ENCODE measurements around the gene GLYR1. TPM values are rescaled to one million over a fixed set of nuclear protein-coding genes. Genes with fewer than 3 reads are reported as not detected.

GLYR1 gene
- total and polyA plus RNA-seq, 2 donors (not counting 3 experiments of a cell fraction or from before 2014, with no cell fraction given), result 47.9 to 107 TPM

- dilution Hi-C loops (cut with MboI; ENCODE audit: extremely low pct_ligation_motif_present, low sequenced_read_pairs), result no loop called here
- POLR2A ChIA-PET, result no interaction called here
- H3K4me1 ChIP-seq (ENCODE audit: control insufficient read depth, extremely low read depth, insufficient read depth, low read length), result no peaks in the 10 kb centered on the region
- no peak for TF ChIP-seq EZH2 (IDR thresholded peaks at IDR 0.05; ENCODE audit: borderline replicate concordance, low read depth, low read length, severe bottlenecking)
- TF ChIP-seq POLR2AphosphoS5 (IDR thresholded peaks at IDR 0.05; ENCODE audit: insufficient read depth, low read depth, low read length), result no peak
- no peak for TF ChIP-seq FOS (IDR thresholded peaks at IDR 0.05; ENCODE audit: borderline replicate concordance, insufficient read depth, low read length)
- TF ChIP-seq JUN (IDR thresholded peaks at IDR 0.05; ENCODE audit: borderline replicate concordance, insufficient read depth, insufficient read length, low read depth), result no peak
- TF ChIP-seq MAX (IDR thresholded peaks at IDR 0.05; ENCODE audit: insufficient read depth, insufficient read length), result no peak
- no peak for TF ChIP-seq GATA2 (IDR thresholded peaks at IDR 0.05; ENCODE audit: insufficient read depth, insufficient read length, low read depth, low read length)
- no peak for TF ChIP-seq MYC (IDR thresholded peaks at IDR 0.05; ENCODE audit: low read depth, low read length)
- TF ChIP-seq CTCF (IDR thresholded peaks at IDR 0.05; ENCODE audit: extremely low read depth in 1 of 2, insufficient read depth in 1 of 2, low read depth in 1 of 2, low read length in 2 of 2), result no peak
- no peak for TF ChIP-seq POLR2A (IDR thresholded peaks at IDR 0.05; ENCODE audit: low read depth, low read length)
- no peaks in the 10 kb centered on the region for H3K9me1 ChIP-seq (replicated peaks; ENCODE audit: control insufficient read depth, extremely low read depth, insufficient read depth, low read length)
- FAIRE-seq (no peak), DNase-seq (ENCODE audit: low read depth, low spot score) (no peak)
- H3K4me2 ChIP-seq (ENCODE audit: insufficient read depth, low read length), result no peak overlapping the region
- CTCF ChIA-PET, result no interaction called here
- H3K27me3 ChIP-seq (ENCODE audit: control insufficient read depth in 2 of 2, insufficient read depth in 2 of 2, low read length in 2 of 2), result no peaks in the 10 kb centered on the region
- H2AFZ ChIP-seq (ENCODE audit: low read depth, low read length), result no peak overlapping the region
- H3K27ac ChIP-seq (ENCODE audit: insufficient read depth, low read depth, low read length), result no peak overlapping the region
- no peaks in the 10 kb centered on the region for H4K20me1 ChIP-seq (replicated peaks; ENCODE audit: control insufficient read depth, extremely low read depth, insufficient read depth, low read length)
- BruUV-seq (replicated peaks), result no TSS peak
- H3K36me3 ChIP-seq (ENCODE audit: control insufficient read depth in 2 of 2, extremely low read depth in 1 of 2, insufficient read depth in 2 of 2, low read length in 2 of 2), result peaks cover 22 to 43% of the 10 kb centered on the region in 2 experiments
- H3K79me2 ChIP-seq (ENCODE audit: control insufficient read depth, insufficient read depth, low read length), result peaks cover 34% of the 10 kb centered on the region
- H3K4me3 ChIP-seq (replicated peaks in 1 of 3; ENCODE audit: insufficient read depth in 1 of 3, low read depth in 1 of 3, low read length in 3 of 3), result no peak overlapping the region
- intact Hi-C loops (cut with micrococcal nuclease), result no loop called here
- H3K9me3 ChIP-seq (replicated peaks; ENCODE audit: control insufficient read depth, insufficient read depth, low read length), result no peaks in the 10 kb centered on the region
- no peak overlapping the region for H3K9ac ChIP-seq (replicated peaks; ENCODE audit: extremely low read depth, insufficient read depth, low read length)
These were observed 24.0 kb upstream of the GLYR1 start for GRCh38 chr16:4871071-4871470.

Measured in endothelial cell of umbilical vein (primary cell).